GM19351 (cell line): Measurements from ENCODE around the gene IRAK3.
A peak's percentile ranks its signal among the peaks of the same experiment; 100 is the strongest.
"Not testable (repeated sequence)": the region's sequence is repeated elsewhere in the genome, so short reads cannot be mapped to it uniquely, and the experiment has no call there.

Experiments
- ATAC-seq: cut with Tn5 transposase; IDR thresholded peaks from one replicate; pipeline ENCODE4 v1.9.1; 2021; ENCODE audit warnings: mild to moderate bottlenecking, moderate library complexity; ENCODE audit not compliant: unreplicated experiment

The IRAK3 gene

DNA sequence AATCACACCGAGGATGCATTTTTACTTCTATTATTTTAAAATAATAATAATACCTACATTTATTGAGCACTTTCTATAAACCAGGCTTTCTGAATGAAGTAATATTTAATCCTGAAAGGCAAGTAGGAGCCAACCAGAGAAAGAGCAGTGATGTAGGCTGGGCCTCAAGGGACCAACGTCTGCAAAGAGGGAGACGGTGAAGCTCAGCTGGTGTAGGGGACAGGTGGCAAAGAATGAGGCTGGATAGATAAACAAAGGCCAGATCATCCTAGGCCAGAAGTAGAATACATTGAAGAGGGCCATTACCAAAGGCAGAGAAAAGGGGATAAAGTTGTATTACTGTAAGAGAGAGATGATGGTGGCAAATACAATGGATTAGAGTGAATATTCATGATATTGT lies 18.4 kb upstream of the IRAK3 start:
- ATAC-seq: no peak

DNA sequence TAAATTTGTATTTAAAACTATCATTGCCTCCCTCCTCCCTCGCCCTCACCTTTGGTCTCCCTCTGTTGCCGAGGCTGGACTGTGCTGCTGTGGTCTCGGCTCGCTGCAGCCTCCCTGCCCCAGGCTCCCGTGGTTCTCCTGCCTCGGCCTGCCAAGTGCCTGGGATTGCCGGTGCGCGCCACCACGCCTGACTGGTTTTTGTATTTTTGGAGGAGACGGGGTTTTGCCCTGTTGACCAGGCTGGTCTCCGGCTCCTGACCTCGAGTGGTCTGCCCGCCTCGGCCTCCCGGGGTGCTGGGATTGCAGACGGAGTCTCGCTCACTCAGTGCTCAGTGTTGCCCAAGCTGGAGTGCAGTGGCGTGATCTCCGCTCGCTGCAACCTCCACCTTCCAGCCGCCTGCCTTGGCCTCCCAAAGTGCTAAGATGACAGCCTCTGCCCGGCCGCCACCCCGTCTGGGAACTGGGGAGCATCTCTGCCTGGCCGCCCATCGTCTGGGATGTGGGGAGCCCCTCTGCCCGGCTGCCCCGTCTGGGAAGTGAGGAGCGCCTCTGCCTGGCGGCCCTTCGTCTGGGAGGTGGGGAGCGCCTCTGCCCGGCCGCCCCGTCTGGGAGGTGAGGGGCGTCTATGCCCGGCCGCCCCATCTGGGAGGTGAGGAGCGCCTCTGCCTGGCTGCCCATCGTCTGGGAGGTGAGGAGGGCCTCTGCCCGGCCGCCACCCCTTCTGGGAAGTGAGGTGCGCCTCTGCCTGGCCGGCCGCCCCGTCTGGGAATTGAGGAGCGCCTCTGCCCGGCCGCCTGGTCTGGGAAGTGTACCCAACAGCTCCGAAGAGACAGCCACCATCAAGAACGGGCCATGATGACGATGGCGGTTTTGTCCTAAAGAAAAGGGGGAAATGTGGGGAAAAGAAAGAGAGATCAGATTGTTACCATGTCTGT lies 14.4 kb upstream of the IRAK3 start:
- not testable (repeated sequence) for ATAC-seq

DNA sequence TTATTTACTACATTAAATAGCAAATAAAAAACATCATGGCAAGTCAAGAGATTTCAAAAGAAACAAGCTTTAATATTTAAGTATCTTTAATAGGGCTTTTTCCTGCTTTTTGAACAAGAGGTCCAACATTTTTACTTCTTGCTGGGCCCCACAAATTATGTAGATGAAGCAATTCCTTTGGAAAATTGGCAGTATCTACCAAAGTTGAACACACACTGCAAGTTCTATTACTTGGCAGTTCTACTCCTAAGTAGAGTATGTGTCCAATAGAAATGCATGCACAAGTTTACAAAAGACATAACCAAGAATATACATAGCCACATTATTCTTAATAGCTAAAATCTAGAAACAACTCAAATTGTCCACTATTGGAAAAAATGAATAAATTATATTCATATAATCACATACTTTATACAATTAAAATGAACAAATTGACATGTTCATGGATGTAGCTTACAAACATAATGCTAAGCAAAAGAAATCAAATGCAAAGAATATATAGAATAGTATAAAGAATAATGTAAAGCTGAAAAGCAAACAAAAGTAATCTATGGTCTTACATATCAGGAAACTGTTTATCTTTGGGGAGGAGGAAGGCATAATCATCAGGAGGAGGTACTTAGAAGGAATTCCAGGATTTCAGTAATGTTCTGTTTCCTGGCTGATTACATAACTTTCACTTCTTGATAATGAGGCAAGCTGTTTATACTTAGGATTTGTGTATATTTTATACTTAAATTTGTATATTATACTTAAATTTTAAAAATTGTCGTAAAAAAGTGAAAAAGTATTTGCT lies 12.7 kb upstream of the IRAK3 start:
- no peak for ATAC-seq

DNA sequence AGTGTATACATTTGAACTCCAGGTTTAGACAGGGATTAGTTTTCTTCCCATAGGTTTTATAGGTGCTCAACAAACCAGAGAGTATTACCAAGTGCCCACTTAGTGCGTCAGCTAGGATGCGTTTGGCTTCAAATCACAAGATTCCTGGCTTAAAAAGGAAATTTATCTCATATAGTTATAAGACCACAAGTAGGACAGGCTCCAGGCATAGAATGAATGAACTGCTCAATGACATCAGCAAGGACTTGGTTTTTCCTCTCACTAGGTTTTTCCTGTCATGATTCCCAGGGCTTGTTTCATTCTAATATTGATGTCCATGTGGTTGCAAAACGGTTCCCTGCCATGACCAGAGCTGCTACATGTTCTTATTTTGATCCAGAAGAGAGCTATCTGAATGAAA lies 6.1 kb upstream of the IRAK3 start:
- ATAC-seq: no peak

DNA sequence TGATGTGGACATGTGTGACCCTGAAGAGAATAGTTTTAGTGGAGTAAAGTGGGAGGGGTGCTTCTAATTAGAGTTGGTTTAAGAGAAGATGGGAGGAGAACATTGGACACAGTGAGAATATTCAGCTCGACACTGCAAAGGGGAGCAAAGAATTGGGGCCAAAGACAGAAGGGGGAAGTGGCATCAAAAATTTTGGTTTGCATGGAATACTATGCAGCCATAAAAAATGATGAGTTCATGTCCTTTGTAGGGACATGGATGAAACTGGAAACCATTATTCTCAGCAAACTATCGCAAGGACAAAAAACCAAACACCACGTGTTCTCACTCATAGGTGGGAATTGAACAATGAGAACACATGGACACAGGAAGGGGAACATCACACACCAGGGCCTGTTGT lies 4.2 kb upstream of the IRAK3 start:
- not testable (repeated sequence) for ATAC-seq

DNA sequence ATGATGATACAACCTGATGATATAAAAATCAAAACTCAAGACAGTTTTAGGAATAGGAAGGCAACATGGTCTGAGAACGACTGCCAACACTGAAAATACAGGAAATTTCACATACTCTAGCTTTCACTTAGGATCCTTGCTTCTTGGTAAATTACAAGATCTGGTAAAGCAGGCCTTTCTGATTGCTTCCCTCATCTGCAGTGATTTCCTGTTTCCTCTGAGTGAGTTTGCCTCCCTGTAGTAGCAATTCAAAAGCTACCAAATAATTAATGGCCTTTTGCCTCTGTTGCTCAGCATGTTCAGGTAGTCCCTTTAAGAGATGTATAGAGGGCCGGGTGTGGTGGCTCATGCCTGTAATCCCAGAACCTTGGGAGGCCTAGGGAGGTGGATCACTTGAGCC lies 2.0 kb upstream of the IRAK3 start:
- ATAC-seq: no peak

DNA sequence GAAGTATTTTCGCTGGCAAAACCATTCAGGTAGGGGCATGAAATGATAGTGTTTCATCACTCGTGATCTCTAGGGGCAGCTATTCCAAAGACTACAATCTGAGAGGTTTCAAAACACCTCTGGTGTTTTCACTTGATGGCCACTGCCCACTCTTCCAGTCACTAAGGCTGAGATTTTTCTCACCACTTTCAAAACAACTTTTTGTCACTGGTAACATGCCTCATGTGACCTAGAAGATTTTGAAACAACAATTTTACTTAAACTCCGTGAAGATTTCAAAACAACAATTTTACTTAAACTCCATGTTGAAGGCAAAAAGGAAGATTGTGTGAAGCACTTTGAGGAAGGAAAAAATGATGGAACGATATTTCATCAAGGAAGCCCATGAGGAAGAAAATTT lies 1.2 kb upstream of the IRAK3 start:
- no peak for ATAC-seq

DNA sequence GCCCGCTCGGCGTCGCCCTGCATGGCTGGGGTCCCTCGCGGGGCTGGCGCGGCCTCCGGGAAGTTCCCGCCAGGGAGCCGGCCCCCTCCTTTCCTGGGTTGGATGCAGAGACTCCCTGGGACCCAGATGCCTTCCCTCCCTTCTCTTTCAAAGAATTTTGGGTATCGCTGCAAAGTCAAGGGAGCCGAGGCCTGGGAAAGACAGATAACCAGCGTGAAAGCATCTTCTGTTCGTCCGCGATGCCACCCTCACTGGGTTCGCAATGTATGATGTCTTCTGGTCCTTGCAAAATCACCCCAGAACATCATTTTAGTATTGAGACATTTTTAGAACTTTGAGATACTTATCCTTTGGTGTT lies 451 bp downstream of the IRAK3 start:
- ATAC-seq: no peak

DNA sequence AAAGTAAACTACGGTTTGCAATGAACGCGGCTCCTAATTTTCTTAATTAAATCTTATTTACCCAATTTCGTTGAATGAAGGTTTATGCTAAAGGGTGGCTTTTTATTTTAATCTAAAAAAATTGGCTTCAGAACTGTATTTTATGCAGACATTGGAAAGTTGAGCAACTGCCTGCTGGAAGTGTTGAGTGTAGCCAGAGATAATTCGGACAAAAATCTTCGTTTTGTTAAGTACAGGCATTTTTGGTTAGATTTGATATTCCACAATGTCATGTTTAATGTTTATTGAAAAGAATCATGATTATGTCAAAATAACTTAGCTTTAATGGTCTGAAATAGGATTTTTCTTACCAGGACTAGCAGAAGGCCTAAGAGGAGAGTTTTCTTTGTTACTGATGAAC lies 875 bp downstream of the IRAK3 start:
- no peak for ATAC-seq

DNA sequence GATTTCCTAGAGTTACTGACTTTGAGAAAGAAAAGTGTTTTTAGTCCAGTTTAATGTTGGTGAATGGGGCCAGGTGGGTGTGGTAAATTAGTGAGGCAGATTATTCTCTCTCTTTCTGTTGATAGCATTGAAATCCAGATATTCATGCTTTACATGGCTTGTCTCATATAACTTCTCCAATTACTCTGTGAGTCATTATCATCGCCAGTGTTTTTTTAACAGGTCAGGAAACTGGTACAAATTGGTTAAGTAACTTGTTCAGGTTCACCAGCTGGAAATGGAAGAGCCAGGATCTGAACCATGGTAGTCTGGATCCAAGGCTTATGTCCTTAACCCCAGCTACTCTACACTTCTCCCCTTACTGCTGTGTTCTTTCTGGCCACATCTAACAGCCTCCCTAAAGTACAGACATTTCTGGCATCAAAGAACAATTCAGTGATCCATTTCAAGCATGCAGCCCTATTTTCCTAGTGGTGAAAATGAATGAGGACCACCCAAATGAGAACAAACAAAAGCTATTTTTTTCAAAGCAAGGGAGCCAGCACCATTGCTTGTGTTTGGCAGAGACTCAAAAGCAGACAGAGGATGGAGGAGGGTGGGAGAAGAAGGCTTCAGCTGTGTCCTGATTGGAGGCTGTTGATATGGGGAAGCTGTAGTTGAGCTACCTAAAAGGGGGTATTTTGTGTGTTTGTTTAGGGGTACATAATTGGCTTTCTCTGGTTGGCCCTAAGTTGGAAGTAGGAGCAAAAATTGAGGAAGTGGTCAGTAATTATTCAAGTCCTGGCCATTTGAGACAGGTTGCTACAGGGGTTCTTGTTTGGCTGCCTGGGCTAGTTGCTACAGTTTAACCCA lies 1.7 kb downstream of the IRAK3 start:
- no peak for ATAC-seq

DNA sequence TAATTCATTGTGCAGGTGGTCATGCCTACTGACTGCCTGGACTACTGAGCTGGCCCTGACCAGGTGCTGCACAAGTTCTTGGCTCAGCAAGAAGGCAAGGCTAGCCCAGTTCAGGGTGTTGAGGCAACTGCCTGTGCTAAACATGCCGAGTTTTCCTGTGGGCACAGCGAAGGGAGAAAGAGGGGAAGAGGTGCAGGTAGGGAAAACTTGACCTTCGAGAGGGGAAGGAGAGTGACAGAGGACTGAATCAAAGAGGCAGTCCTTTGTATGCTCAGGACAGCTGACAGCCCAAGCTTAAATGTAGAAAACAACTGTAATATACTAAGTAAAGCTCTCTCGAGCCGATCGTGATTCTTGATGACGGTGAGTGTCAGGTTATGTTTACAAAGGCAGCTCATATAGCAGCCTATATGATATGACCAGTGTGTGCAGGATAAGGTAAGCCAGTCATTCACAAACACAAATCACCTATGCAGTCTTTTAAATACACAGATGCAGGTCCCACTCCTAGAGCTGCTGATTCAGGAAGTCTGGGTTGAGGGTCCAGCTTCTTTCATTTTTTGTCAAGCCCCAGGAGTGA lies 2.6 kb downstream of the IRAK3 start:
- ATAC-seq: no peak

DNA sequence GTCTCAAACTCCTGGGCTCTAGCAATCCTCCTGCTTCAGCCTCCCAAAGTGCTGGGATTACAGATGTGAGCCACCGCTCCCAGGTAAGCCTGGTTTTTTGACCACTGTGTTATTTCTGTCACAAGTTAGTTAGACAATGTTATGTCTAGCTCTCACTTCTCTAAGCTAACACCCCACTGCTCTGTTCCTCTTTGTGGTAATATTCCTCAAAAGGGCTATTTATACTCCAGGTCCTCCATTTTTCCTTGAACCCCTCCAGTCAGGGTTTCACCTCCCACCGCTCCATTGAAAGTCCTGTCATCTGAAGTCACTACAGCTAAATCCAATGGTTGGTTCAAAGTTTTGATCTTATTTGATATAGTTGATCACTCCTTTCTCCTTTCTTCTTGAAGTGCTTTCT lies 5.1 kb downstream of the IRAK3 start:
- no peak for ATAC-seq

DNA sequence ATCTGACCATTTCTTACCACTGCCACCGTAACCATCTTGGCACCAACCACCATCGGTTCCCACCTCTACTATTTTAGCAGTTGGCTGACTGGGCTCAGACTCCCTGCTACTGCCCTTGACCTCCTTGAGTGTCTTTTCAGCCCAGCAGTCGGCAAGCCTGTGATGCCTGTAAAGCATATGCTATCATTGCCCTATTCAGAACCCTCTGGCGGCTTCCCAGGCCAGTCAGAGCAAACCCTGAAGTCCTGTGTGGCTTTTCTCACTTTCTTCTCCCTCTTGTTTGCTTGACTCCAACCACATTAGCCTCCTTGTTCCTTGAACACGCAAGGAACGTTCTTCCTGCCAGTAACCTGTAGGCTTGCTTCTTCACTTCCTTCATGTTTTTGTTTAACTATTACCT lies 6.2 kb downstream of the IRAK3 start:
- ATAC-seq: no peak

DNA sequence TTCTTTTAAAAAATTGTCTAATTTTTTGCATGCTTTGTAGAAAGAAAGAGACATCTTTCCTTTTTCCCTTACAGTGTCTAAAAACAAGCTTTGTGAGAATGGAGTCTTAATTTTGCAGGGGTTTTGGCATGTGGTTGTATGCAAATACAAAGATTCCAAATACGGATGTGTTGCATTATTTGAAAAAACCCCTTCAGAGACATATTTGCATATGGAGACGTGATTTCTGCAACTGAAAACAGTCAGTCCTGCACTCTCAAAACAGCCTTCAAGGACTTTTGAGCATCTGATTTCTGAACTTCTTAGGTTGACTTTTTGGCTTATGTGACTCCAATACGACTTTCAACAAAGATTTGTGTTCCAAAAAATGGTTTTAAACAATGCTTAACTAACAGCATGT lies 7.8 kb downstream of the IRAK3 start:
- peak; percentile 97 for ATAC-seq

DNA sequence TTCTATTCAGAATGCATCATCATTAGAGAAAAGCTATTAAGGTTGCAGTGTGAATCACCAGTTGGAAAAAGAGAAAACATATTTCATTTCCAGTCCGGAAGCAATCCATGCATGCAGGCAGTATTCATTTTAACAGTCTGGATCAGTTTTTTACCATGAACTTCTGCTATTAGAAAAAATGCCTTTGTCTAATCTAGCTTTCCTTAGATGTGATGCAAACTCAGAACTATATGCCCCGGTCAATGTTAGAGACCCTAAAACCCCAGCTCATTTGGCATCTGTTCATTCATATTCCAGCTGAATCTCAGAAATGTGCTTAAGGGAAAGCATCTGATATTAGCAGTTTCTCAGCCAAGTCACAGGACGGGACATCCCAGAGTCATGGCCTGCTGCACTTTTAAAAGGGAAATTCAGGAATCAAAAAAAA lies 8.5 kb downstream of the IRAK3 start:
- no peak for ATAC-seq

DNA sequence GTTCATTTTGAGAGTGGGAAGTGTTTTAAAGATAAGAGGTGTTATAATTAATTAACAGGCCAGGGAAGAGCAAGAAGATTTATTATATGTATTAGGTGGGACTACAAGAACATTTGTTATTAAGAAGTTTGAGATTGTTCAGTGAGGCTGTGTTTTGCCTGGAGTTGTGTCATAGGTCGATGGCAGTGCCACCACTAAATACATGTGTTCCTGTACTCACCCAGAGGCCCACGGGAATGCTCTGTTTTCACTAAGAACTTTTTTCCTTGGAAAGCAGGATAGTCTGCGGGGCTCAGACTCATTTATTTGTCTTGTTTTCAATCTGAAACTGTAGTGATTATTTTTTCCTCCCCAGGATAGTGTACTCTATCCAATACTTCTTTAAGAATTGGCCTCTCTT lies 10.1 kb downstream of the IRAK3 start:
- no peak for ATAC-seq

DNA sequence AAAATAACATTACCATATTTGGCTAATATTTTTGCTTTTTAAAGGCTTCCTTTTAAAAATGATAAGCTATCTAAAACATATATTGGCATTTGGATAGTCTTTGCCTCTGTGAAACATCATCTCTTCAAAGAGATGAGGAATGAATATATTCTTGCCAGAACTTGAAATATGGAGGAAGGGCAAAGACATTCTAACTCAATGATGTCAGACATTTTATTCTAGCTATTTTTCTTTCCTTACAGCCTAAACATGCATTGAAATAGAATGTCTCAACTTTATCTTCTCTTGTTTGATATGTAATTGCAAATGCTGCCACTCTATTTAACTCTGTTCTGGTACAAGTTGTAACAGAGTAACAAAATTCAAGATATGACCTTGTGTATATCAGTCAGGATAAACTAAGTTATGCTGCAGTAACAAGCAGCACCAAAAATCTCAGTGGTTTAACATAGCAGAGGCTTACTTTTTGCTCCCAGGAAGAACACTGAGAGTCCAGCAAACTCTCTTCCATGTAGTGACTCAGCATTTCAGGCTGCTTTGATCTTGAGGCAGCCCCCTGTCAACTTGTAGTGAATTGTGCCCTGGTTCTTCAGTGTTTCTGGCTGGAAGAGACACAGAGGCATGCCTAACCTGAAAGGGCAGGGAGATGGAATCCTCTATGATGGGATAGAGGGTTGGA lies 11.0 kb downstream of the IRAK3 start:
- no peak for ATAC-seq

DNA sequence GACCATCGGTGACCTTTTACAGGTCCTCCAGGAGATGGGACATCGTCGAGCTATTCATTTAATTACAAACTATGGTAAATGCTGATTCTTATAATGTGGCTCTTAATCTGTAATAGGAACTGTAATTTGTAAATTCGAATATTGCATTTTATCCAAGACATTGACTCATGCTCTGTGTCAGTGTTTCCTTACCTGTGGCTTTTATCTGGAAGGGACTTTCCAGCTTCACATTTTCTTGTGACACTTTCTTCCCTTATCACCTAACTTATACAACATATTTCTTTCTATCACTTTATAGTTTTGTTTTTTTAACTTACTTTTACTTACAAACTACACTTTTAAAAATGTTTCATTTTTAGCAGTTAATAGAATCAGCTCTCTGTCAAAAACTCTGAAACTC lies 14.8 kb downstream of the IRAK3 start:
- no peak for ATAC-seq

DNA sequence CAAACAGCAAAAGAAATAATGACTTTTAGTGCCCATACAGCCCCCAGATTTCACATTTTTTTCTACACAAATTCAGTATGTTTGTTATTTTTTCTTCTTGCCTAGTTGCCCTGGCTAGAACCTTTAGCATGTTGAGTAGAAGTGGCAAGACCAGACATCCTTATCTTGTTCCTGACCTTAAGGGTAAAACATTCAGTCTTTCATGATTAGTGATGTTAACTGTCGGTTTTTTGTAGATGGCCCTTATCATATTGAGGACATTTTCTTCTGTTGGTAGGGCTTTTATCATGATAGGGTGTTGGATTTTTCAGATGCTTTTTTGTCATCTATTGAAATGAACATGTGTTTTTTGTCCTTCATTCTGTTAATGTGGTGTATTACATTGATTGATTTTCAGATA lies 17.1 kb downstream of the IRAK3 start:
- no peak for ATAC-seq

DNA sequence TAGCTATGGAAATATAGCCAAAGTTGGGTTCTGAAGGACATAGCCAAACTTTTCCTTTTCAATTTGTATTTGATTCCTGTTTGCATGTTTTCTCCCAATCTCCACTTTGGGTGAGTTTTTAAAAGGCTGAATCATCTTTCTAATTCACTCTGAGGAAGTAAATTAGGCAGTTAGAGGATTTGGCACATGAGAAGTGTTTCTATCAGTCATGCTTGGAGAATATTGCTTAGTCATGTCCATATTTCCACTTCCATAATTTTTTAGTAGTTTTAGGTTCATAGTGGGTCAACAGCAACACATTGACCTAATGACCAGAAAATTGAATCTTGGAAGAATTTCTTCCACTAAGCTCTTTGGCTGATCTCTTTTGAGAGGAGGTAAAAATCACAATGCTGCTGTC lies 21.8 kb downstream of the IRAK3 start:
- ATAC-seq: no peak
